ENCODE measurements around the gene MAP3K21. TPM values are rescaled to one million over a fixed set of nuclear protein-coding genes. Genes with fewer than 3 reads are reported as not detected.

The MAP3K21 gene
- total and polyA plus RNA-seq, 10 donors = 0.38 to 4.6 (median 1.1) TPM

- no peaks in the 10 kb centered on the region for H3K27me3 ChIP-seq (replicated peaks in 1 of 7)
- intact Hi-C loops (cut with DNase I; ENCODE audit: low total_unique reads) = no loop called here
- H3K4me3 ChIP-seq = no peak overlapping the region
- peaks cover 0 to 11% (median 0%) of the 10 kb centered on the region in 6 donors for H3K36me3 ChIP-seq
- no peak for DNase-seq
- 65 to 82% (median 75%) methylated on average over 7 of the region's 7 CpGs for WGBS, 5 donors
- no peak overlapping the region for H3K27ac ChIP-seq
- TF ChIP-seq POLR2AphosphoS5 (IDR thresholded peaks at IDR 0.05) (no peak), CTCF (IDR thresholded peaks at IDR 0.05 in 8 of 11, conservative IDR thresholded peaks at IDR 0.05 in 3 of 11) (no peak), POLR2A (IDR thresholded peaks at IDR 0.05) (no peak)
- H3K4me1 ChIP-seq = no peaks in the 10 kb centered on the region
- H3K9me3 ChIP-seq = peaks cover 0 to 14% (median 6%) of the 10 kb centered on the region in 8 donors
Measured at GRCh38 chr1:233379869-233380438, 52.4 kb downstream of the MAP3K21 start.

- Histone ChIP-seq H3K27me3 (replicated peaks in 1 of 7) (no peaks in the 10 kb centered on the region), H3K9me3 (peaks cover 0 to 14% (median 6%) of the 10 kb centered on the region in 8 donors), H3K27ac (no peak overlapping the region), H3K4me3 (no peak overlapping the region), H3K4me1 (no peaks in the 10 kb centered on the region), H3K36me3 (peaks cover 0 to 11% (median 0%) of the 10 kb centered on the region in 6 donors)
- no peak for DNase-seq
- no peak for TF ChIP-seq CTCF (IDR thresholded peaks at IDR 0.05 in 8 of 11, conservative IDR thresholded peaks at IDR 0.05 in 3 of 11)
- TF ChIP-seq POLR2A (IDR thresholded peaks at IDR 0.05) = no peak
- TF ChIP-seq POLR2AphosphoS5 (IDR thresholded peaks at IDR 0.05) = no peak
- intact Hi-C loops (cut with DNase I; ENCODE audit: low total_unique reads) = no loop called here
- 82 to 87% (median 85%) methylated on average over 2 of the region's 2 CpGs for WGBS, 5 donors
Measured at GRCh38 chr1:233381806-233382205, 54.3 kb downstream of the MAP3K21 start.

- WGBS, 5 donors = 62 to 92% (median 87%) methylated on average over 3 of the region's 3 CpGs
Measured at GRCh38 chr1:233383984-233384383, 56.5 kb downstream of the MAP3K21 start.

More at GRCh38 chr1:233383984-233384383, 56.5 kb downstream of the MAP3K21 start:
- H3K4me3 ChIP-seq = no peak overlapping the region
- peaks cover 0 to 11% (median 0%) of the 10 kb centered on the region in 6 donors for H3K36me3 ChIP-seq
- H3K27ac ChIP-seq = no peak overlapping the region
- H3K9me3 ChIP-seq = peaks cover 0 to 14% (median 6%) of the 10 kb centered on the region in 8 donors
- no peaks in the 10 kb centered on the region for H3K4me1 ChIP-seq
- H3K27me3 ChIP-seq (replicated peaks in 1 of 7) = no peaks in the 10 kb centered on the region
- TF ChIP-seq POLR2AphosphoS5 (IDR thresholded peaks at IDR 0.05) (no peak), POLR2A (IDR thresholded peaks at IDR 0.05) (no peak), CTCF (IDR thresholded peaks at IDR 0.05 in 8 of 11, conservative IDR thresholded peaks at IDR 0.05 in 3 of 11) (no peak)
- DNase-seq = no peak
- intact Hi-C loops (cut with DNase I; ENCODE audit: low total_unique reads) = no loop called here

All from spleen (tissue), 11 donors.